ENCODE results near the gene SNCAIP.
A peak's percentile ranks its signal among the peaks of the same experiment; 100 is the strongest.

Gene SNCAIP

DNA sequence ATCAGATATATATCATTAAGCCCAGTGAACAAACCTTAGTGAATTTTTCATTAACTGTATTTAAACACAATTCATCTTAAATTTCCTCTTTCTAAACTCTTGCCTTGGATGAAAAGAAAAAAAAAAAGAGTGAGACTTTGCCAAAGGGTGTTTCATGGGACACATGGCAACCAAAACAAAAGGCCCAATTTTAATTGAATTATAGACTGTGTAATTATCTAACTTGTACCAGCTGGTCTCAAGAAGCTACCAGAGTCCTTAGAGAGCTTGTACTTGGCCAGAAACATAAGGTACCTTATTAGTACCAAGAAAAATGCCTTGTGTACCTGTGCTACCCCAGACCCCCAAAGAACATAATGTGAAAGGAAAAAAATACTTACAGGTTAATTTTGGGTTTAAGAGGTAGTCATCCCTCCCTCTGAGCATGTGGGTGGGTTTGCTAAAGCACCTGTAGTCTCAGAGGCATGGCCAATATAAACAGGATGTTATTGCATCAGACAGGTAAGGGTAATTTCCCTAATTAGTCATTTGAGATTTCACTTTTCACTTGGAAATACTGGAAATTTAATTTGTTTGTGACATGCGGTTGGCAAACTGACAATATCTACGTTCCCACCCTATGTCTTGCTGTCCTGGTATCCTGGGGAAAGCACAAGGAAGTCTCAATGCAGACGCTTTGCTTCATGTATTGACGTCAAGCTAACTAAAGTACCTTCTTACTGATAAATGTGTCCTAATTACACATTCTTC, 90.1 kb downstream of the SNCAIP start:
- no peak for DNase-seq

DNA sequence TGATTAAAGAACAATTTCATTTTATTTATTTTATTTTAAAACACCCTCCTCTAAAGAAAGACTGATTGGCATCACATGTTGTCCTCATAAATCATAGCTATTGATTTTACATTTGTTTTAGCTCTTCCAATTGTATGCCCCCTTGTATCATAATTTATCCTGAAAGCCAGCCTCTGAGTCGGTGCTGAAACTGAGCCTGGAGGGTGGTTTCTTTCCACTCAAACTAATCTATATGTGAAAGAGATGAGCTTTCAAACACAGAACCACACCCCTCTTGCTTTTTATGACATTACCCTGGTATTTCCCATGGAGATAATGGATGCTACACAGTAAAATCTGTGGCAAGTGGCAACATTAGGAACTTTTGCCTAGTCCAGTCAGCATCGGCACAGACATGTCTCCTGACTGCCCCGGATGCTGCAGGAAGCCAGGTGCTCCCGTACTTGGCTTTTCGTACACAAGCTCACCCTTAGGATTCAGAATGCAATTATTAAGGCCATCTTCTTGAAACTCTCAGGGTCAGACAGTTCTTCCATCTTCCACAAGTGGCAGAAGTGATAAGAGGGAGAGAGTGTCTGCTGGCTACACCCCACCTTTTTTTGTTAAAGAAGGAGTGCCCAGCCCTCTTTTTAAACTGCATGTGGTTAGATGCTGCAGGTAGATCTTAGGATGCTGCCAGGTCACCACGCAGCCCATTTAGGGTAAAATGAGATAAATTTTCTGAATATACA, 91.1 kb downstream of the SNCAIP start:
- no peak for DNase-seq

DNA sequence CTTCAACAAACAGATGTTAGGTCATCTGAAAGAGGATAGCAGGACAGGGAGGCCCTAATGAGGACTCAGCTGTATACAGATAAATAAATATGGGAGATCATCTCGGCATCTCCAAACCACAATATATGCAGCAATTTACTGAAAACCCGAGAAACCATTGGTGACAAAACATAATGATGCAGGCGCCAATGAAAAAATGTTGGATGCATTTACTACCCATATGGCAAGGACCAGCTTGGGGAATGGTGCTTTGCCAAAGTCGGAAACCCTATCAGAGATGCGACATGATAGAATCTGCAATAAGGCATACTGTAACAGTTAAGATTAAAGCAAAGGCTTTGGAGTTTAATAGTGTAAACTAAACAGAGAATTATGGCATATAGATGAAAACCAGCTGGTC, 92.0 kb downstream of the SNCAIP start:
- DNase-seq = no peak

DNA sequence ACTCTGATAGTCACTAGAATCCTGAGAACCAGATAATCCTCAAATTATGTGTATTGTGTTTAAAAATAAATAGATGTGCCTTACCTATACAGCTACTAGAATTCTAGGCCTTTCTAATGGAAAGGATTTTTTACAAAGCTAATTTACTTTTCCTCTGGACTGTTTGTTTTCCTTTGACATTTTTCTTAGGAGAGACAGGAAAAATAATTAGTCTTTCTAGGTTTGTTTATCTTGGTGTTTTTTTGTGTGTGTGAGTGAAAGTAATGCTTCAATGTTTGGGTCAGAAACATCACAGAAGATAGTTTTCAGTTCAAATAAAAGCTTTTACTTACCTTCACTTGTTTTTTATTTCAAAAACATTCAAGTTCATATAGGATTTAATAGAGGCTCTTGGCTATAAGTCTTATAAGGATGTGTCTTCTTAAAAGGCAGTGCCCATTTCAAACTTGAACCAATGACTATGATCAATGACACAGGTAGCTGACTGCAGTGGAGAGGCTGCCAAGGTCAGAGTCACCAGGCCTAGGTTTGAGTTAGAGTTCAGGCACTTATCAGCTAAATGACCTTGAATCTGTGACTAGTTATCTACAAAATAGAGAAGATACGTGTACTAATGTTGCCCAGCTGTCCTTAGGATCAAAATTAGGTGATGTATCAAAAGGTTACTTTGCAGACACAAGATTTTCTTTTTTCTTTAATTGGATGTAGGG, 92.8 kb downstream of the SNCAIP start:
- DNase-seq = no peak

DNA sequence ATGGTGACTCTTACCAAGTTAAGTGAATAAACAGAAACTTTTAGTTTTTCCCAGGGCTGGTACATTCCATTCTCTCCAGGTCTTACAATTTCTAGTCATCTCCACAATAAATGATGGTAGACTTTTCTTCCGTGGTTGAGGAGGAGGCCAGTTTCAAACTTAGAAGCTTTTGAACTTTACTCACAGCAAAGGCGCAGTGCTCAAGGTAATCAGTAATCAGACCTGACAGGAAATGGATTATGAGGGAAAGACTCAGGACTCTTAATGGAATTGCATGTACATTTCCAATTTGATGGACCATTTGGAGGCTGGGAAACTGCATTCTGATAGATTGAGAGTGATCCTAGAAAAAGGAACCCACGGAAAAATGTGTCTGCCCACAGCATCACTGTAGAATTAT, 93.7 kb downstream of the SNCAIP start:
- no peak for DNase-seq

DNA sequence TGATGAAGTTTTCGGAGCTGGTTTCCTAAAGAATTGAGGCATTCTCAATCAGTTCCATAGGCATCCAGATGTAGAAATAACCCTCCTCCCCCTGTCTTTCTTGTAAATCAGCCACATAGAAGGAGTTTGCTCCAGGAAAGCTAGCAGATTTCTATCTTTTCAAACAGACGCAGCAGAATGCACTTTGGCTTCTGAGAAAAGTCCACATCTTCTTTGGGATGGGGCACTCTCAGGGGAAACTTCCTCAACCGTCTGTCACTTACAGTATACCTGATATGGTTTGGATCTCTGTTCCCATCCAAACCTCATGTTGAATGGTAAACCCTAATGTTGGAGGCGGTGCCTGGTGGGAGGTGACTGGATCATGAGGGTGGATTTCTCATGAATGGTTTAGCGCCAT, 94.1 kb downstream of the SNCAIP start:
- DNase-seq = no peak

DNA sequence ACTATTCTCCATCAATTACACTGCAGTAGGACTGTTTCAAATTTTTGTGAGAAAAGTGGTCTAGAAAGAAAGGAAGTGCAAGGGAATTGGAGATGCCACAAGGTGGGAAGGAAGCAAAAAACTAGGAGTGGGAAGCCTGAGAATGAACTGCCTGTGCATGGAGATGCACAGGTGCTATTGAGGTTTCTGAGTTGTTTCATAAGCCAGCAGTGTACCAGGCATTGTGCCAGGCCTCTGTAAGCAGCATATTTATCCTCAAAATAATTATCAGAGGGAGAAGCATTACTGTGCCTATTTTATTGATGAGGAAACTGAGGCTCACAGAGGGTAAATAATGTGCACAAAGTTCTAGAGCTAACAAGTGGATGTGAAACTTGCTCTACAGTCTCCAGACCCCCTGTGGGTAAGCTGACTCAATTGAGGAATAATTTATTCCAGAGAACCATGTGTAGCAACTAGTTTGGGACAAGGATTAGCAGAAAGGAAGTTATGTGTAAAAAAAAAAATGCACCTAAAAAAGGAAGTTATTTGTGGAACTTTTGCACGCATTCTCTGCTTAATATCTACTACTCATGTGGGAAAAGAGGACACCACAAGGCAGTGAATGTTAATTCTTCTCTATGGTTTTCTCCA, 96.7 kb downstream of the SNCAIP start:
- no peak for DNase-seq

DNA sequence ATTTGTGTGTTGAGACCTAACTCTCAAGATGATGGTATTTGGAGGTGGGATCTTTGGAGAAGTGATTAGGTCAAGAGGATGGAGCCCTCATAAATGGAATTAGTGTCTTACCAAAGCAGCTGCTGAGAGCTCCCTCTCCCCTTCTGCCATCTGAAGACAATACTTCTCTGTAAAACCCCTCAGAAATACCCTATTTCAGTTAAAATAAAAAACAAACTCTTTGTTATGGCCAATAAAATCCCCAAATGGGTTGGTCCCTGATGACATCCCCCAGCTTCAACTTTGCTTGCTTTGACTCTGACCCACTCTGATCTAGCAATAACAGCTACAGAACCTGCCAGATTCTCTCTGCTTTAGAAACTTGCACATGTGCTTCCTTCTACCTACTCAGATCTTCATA, 100.9 kb downstream of the SNCAIP start:
- no peak for DNase-seq

DNA sequence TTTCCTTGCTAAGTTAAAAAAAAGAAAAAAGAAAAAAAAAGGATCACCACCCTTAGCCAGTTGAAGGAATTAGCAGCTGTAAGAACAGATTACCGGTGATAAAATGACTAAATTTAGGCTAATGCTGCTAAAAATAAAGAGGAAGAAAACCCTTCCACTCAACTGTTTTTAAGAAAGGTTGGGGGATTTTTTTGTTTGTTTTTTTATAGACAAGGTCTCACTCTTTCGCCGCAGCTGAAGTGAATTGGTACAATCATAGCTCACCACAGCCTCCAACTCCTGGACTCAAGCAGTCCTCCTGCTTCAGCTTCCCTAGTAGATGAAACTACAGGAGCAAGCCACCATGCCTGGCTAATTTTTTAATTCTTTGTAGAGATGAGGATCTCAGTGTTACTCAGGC, 101.7 kb downstream of the SNCAIP start:
- no peak for DNase-seq

DNA sequence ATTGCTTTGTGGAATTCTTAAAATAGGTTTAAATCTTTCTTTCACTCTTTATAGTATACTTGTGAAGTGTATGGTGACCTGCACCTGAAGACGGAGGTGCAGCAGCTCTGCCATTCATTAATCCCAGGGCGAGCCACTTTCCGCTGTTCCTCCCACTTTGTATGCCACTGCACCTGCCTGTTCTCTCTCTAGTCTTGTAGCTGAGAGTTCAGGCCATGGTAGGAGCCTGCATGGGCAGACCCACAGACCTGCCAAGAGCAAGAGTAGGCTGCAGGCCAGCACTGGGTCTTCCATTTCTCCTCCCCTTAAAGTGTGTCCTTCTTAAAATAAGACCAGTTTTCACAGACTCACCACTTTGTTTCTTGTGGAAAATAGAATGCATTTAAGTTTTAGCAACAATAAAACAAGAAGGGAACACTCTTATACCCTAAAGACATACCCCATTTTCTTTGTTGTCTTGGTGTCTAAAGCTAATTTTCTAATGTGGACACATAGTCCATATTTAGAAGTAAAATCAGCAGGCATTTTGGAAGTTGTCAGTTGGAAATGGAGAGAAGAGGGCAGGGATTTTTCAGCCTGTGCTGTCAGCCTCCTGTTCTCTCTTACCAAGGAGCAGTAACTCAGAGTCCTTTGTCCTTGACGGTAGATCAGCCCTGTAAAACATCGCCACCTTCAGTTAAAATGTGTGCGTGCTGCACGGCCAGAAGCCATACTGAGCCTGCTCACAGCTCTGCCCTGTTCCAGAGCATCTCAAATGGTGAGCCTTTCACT, 103.2 kb downstream of the SNCAIP start:
- DNase-seq = peak; percentile 4

DNA sequence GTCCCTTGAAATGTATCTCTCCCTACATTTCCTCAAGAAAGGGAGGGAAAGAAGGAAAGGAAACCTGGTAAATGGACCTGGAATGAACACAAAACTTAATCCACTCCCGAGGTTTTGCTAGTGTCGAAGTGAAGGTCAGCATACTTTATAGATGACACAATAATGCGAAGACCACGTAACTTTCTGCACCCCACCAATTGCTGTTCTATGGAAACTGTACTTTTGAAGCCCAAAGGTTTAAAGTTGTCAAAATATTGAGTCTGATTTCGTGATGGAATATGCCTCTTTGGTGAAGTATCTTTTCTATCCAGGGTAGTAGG, 103.7 kb downstream of the SNCAIP start:
- DNase-seq = no peak

DNA sequence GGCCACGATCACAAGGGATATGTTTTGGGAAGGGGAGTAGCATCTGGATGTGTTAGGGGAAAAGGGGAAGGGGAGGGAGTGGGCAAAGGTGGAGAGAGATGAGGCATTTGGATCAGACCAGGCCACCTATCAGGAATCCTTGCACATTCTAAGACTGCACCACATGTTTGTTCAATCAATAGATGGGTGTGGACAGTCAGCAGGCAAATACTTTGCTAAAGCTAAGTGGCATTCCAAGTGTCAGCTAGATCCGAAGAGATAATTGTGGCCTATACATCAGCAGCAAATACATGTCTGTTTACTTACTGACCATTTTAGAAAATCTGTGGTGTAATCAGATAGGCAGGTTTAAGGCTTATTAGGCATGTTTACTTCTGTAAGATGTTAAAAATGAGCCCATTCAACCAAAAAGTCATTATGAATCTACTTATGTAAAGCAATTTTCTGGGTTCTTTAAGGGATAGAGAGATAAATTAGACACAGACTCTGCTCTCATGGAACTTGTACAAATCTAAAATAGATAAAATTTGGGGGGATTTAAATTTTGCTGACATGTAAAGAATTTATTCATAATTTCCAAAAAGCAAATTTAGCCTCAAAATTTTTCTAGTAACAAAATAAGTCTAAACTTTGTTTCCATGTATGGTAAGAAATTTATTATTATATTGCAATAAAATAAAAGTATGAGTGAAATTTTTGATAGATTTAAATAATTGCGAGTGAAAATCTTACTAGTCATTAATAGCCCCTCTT, 107.3 kb downstream of the SNCAIP start:
- DNase-seq = no peak

DNA sequence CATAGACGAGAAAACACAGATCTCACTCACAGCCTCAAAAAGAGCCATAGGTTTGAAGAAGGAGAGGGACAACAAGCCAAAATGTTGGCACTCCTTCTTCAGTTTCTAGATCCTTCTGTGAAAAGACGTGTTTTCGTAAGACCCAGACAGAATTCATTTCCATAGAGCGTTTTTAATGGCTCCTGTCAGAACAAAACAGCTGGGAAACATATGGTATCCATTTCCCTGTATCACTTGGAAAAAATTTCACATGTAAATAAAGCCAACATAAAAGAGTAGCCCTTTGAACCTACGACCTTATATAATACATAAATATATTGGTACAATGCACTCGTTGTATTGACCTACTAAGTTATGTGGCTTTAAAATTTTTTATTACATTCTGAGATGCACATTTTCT, 108.1 kb downstream of the SNCAIP start:
- DNase-seq = no peak

DNA sequence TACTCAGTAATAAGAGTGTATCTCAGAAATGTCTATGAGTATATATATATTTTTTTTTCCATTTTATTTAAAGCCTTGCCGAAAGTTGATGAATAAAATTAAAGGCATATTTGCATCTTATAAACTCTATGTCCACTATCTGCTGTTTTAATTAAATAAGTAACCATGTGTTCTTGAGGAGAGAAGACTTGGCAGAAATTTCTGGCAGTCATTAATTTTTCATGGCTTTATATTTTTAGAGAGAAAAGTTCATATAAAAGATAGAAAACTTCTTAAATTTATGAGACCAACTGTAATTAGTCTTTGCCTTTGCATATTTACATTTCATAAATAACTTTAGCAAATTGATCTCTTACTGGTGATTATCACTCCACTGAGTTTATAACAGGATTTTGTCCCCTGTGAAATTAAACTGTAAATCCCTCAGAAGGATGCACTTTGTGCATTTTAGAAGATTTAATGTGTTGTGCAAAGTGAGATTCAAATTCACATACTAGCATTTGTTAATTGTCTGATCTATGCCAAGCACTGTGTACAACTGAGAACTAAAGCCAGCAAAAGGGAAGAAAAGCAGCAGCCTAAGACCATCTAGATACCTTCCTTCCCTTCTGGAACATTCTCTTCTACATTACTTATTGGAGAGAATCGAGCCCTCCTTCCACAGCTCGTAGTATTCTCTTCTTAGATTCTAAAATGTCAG, 108.7 kb downstream of the SNCAIP start:
- no peak for DNase-seq

DNA sequence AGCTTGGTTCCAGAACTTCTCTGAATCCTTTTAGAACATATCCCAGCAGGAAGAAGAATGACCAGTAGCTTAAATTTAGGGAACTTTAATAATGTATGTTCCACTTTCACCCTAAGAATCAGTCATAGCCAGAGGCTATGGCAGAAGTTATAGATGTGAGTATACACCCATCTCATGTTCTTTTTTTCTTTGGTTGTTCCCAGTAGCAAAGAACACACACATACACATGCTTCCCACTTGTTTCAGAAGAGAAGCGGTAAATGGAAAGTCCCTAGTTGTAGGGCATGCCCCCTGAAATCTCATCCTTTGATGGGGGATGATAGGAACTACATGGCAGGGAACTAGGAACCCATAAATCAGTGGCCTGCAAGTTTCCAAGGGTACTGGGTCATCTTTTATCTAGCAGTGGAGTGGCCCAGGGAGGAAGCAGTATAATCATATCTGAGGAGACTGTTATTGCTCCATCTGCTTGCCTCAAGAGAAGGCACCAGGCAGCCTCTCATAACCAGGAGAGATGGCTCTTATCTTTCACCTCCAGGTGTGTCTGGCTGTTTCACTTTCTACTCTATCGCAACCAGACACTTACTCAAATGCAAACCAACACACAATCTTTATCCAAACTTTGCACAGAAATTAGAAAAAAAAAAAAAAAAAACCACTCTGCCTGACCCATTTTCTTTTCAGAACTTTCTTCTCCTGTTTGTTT, 109.5 kb downstream of the SNCAIP start:
- no peak for DNase-seq

DNA sequence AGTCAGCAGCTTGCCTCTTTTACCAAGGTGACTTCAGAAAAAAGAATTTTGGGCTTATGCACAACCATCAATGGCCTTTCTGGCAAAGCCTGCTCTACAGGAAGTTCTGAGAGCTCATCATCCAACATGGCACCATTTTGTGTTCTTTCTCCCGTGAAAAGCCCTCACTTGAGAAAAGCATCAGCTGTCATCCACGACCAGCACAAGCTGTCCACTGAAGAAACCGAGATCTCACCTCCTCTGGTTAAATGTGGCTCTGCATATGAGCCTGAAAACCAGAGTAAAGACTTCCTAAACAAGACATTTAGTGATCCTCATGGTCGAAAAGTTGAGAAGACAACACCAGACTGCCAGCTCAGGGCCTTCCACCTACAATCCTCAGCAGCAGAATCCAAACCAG, 111.2 kb downstream of the SNCAIP start:
- no peak for DNase-seq

DNA sequence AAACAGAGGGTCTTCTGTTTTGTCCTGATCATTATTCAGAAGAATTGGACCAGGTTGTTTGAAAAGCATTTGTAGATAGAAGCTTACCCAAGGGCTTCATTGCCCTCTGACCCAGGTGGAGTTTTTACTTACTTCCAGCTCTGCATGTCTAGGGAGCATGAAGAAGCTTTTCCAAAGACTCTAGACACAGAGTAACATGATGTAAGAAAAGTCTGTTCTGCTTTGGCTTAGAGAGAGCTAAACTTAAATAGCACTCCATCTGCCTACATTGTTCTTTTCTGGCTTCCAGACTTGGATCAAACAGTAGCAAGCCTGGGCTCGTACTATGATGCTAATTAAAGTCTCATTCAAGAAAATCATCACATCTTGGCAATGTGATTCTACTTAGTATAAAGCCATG, 112.1 kb downstream of the SNCAIP start:
- DNase-seq = no peak

DNA sequence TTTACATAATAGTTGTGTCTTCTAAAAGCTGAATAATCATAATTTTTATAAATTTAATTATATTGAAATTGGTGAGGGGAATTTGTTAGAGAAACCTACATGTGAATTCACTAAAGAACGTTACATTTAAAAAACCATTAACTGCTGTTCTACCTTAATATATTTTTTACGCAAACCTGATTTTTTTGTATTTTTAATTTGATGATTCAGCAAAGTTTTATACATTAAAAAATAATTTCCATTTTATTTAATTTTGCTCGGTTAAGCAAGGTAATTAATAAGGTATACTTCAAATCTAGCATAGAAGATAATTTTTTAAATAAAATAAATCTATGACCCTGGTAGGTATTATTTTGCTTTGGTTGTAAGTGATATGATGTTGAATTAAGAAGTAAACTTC, 114.3 kb downstream of the SNCAIP start:
- no peak for DNase-seq

DNA sequence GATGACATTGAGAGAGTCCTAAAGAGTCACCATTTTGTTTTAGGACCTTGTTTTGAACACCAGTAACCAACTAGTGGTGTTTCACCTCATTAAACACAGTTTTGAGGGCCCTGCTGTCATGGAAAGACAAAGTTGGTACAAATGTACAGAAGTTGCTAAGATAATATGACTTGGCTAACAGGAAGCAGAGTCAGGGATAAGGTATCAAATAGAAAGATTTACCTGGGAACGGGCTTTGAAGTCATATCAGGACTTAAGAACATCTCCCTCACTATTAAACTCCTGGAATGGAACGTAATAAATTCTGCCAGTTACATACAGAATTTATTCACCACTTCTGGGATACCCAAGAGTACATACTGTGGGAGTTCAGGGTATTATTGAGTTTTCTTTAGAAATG, 115.6 kb downstream of the SNCAIP start:
- DNase-seq = no peak

DNA sequence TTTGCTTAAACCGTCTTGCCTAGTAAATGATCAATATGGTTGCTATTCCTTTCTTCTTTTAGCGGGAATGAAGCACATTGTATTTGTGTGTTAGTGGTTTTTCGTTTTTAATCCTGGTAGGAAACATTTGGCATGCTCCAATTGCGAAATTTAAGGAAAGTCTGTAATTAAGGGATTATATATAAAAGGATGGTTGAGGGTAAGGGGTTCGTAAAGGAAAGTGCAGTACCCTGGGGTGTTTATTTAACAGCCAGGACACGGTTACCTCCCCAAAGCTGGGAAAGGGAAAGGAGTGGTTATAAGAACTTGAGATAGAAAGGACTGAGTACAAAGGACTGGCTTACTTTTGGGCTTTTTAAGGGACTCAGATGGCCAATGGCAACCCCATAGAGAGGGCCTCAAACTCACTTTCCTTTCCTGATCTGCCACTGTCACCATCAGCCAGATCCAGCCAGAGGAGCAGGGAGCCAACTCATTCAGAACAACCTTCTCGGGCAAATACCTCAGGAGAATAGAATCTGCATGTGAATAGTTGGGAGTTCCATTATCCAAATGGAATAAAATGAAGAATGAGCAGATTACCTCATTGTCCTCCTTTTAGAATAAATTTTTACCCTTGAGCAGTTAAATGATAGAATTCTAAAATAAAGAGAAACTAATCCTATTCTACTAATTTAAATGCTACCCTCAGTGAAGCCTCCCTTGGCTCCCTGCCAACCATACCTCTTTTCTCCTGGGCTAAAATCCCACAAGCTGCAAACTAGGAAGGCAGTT, 117.7 kb downstream of the SNCAIP start:
- DNase-seq = no peak

All from activated CD4-positive, alpha-beta T cell treated with anti-CD3 and anti-CD28 coated beads for 48 hours (primary cell).